GM10248 (cell line): ENCODE measurements around the gene CSGALNACT2.
A peak's percentile ranks its signal among the peaks of the same experiment; 100 is the strongest.

ENCODE experiments used
- CTCF ChIA-PET: fragments of 300-600 bp; sonication (Branson Sonifier 250); formaldehyde crosslinking; extraction: SDS; loops from one replicate; lab custom pipeline; 2021; ENCODE audit warnings: antibody characterized with exemption; lab: Yijun Ruan, JAX
- POLR2A ChIA-PET: fragments of 350-650 bp; sonication (Branson Sonifier 250); formaldehyde crosslinking; extraction: SDS; loops from one replicate; lab custom pipeline; 2020; ENCODE audit warnings: antibody characterized with exemption; lab: Yijun Ruan, JAX
- DNase-seq: peaks from one replicate; pipeline ENCODE4 v3.0.0; 2012; ENCODE audit errors: extremely low spot score
- CTCF ChIP-seq: IDR thresholded peaks from 2 replicates; pipeline ENCODE4 v1.5.1; 2012; ENCODE audit warnings: mild to moderate bottlenecking, low read depth; ENCODE audit errors: extremely low read depth, missing control alignments, control extremely low read depth

Gene CSGALNACT2

GRCh38 chr10:43138021-43138756 is at the start of gene CSGALNACT2:
Gene CSGALNACT2 (plus strand): TSS chr10:43138445. CDS start chr10:43155150, 16,705 bp downstream.
- ChIA-PET CTCF (interaction anchor here (2.2 kb wide), 1 partner anchor 63 kb away, joined by 8 read pairs; no protein-coding TSS in a partner anchor), POLR2A (interaction anchor here (0.6 to 1.1 kb wide), 2 partner anchors 16 to 27 kb away, joined by 3 read pairs; no protein-coding TSS in a partner anchor)
- no peak for TF ChIP-seq CTCF
- DNase-seq: peak; percentile 91

- ChIA-PET POLR2A (no interaction called here), CTCF (no interaction called here)
- DNase-seq: no peak
- TF ChIP-seq CTCF: no peak
These were observed 48.7 kb upstream of the CSGALNACT2 start for GRCh38 chr10:43089519-43089918.

GRCh38 chr10:43090188-43090587 is 48.1 kb upstream of the CSGALNACT2 start:
- POLR2A ChIA-PET: no interaction called here
- DNase-seq: no peak
- no peak for TF ChIP-seq CTCF
- CTCF ChIA-PET: no interaction called here

GRCh38 chr10:43090664-43091063 is 47.6 kb upstream of the CSGALNACT2 start:
- CTCF ChIA-PET: no interaction called here

GRCh38 chr10:43091846-43092245 is 46.4 kb upstream of the CSGALNACT2 start:
- no peak for DNase-seq
- CTCF ChIA-PET: no interaction called here
- TF ChIP-seq CTCF: no peak
- POLR2A ChIA-PET: no interaction called here

More at GRCh38 chr10:43090664-43091063, 47.6 kb upstream of the CSGALNACT2 start:
- no peak for DNase-seq
- TF ChIP-seq CTCF: no peak
- POLR2A ChIA-PET: no interaction called here

- peak; percentile 2 for TF ChIP-seq CTCF
- ChIA-PET CTCF (interaction anchor here (1.0 to 1.6 kb wide), 2 partner anchors 14 to 27 kb away, joined by 3 to 4 read pairs; no protein-coding TSS in a partner anchor), POLR2A (no interaction called here)
- DNase-seq: no peak
These were observed 44.7 kb upstream of the CSGALNACT2 start for GRCh38 chr10:43093423-43094076.
